B cell (primary cell): Measurements from ENCODE around the gene RPL28. TPM values are rescaled to one million over a fixed set of nuclear protein-coding genes. Genes with fewer than 3 reads are reported as not detected.

Experiments
- ATAC-seq: fragments of 200-7000 bp; cut with Tn5 transposase; one replicate; pipeline ENCODE4 v1.10.0; 2021; ENCODE audit warnings: low read depth, mild to moderate bottlenecking, moderate number of reproducible peaks, moderate library complexity
- CTCF ChIA-PET: fragments of 350-600 bp; sonication (Branson Sonifier 250); formaldehyde crosslinking; loops from one replicate; lab custom pipeline; 2021; ENCODE audit warnings: antibody characterized with exemption, inconsistent platforms; lab: Charles Lee
- POLR2A ChIA-PET: fragments of 350-600 bp; sonication (Branson Sonifier 250); formaldehyde crosslinking; loops from one replicate; lab custom pipeline; 2021; ENCODE audit warnings: antibody characterized with exemption; lab: Charles Lee
- DNase-seq: peaks from one replicate; pipeline ENCODE4 v3.0.0; 2013
- H2AFZ ChIP-seq: 2 replicates; pipeline ENCODE4 v1.6.1; 2012; ENCODE audit warnings: mild to moderate bottlenecking, low read depth, low read length; ENCODE audit not compliant: insufficient read depth, poor library complexity, severe bottlenecking
- H3K27ac ChIP-seq, 2 donors: 1 replicate in 1 of 2; 2 replicates in 1 of 2; pipeline ENCODE4 v1.5.1; 2012 to 2013; ENCODE audit warnings: low read length in 2 of 2, mild to moderate bottlenecking in 2 of 2, moderate library complexity in 1 of 2
- H3K27me3 ChIP-seq, 4 experiments: fragments of 200-600 bp in 1 of 4; sonication (generic) in 1 of 4; replicated peaks in 1 of 4; 1 replicate in 2 of 4; 2 replicates in 2 of 4; pipeline versions ENCODE4 v1.6.1 to v1.7.0; 2013 to 2016; ENCODE audit warnings: low read length in 3 of 4, mild to moderate bottlenecking in 2 of 4, mixed read lengths in 1 of 4, moderate library complexity in 1 of 4; ENCODE audit not compliant: insufficient read depth in 4 of 4, control insufficient read depth in 3 of 4; ENCODE audit errors: control extremely low read depth in 1 of 4
- H3K36me3 ChIP-seq, 2 experiments: replicated peaks in 1 of 2; 1 replicate in 1 of 2; 2 replicates in 1 of 2; pipeline versions ENCODE4 v1.6.1 to v1.7.1; 2013; ENCODE audit warnings: low read length in 1 of 2; ENCODE audit not compliant: insufficient read depth in 2 of 2, control insufficient read depth in 1 of 2; ENCODE audit errors: control extremely low read depth in 1 of 2, extremely low read depth in 1 of 2
- H3K4me1 ChIP-seq, 2 donors: fragments of 200-600 bp in 1 of 2; sonication (generic) in 1 of 2; 1 replicate in 1 of 2; 2 replicates in 1 of 2; pipeline versions ENCODE4 v1.5.1 to v1.6.1; 2013 to 2017; ENCODE audit warnings: low read length in 2 of 2; ENCODE audit not compliant: control insufficient read depth in 2 of 2, insufficient read depth in 2 of 2
- H3K4me2 ChIP-seq: replicated peaks from 2 replicates; pipeline ENCODE3; 2012; ENCODE audit warnings: mild to moderate bottlenecking, low read depth, low read length; ENCODE audit not compliant: poor library complexity, severe bottlenecking
- H3K4me3 ChIP-seq, 5 experiments: fragments of 200-600 bp in 1 of 5; sonication (generic) in 1 of 5; 1 replicate in 3 of 5; 2 replicates in 2 of 5; pipeline versions ENCODE4 v1.5.1 to v1.7.0; 2011 to 2016; ENCODE audit warnings: low read length in 4 of 5, mild to moderate bottlenecking in 4 of 5, low read depth in 2 of 5, control low read depth in 1 of 5, moderate library complexity in 1 of 5; ENCODE audit not compliant: insufficient read depth in 1 of 5; ENCODE audit errors: control extremely low read depth in 1 of 5, extremely low read depth in 1 of 5
- H3K79me2 ChIP-seq: fragments of 200-600 bp; sonication (generic); one replicate; pipeline ENCODE4 v1.6.0; 2016; ENCODE audit warnings: low read length; ENCODE audit not compliant: control insufficient read depth, insufficient read depth
- H3K9ac ChIP-seq: fragments of 200-600 bp; sonication (generic); 2 replicates; pipeline ENCODE4 v1.6.1; 2017; ENCODE audit warnings: mild to moderate bottlenecking, low read length, moderate library complexity
- H3K9me3 ChIP-seq, 3 donors: one replicate each; pipeline versions ENCODE4 v1.6.1 to v1.7.1; 2013; ENCODE audit warnings: low read length in 2 of 3; ENCODE audit not compliant: control insufficient read depth in 2 of 3, insufficient read depth in 1 of 3; ENCODE audit errors: control extremely low read depth in 1 of 3
- H4K20me1 ChIP-seq: 2 replicates; pipeline ENCODE4 v1.6.0; 2012; ENCODE audit warnings: mild to moderate bottlenecking, low read length; ENCODE audit not compliant: insufficient read depth, control insufficient read depth, poor library complexity, severe bottlenecking
- H3K27ac Mint-ChIP-seq: one replicate; pipeline ENCODE4 v1.8.0; 2021; ENCODE audit warnings: mixed read lengths
- H3K27me3 Mint-ChIP-seq: one replicate; pipeline ENCODE4 v1.8.0; 2021; ENCODE audit warnings: mixed read lengths
- H3K4me1 Mint-ChIP-seq: one replicate; pipeline ENCODE4 v1.8.0; 2021; ENCODE audit warnings: mixed read lengths
- H3K4me3 Mint-ChIP-seq: one replicate; pipeline ENCODE4 v1.8.0; 2021; ENCODE audit warnings: mixed read lengths
- H3K9me3 Mint-ChIP-seq: one replicate; pipeline ENCODE4 v1.8.0; 2022; ENCODE audit warnings: mixed read lengths; ENCODE audit not compliant: insufficient read depth
- EZH2 ChIP-seq: IDR thresholded peaks from 2 replicates; pipeline ENCODE4 v1.6.1; 2012; ENCODE audit warnings: borderline replicate concordance, low read depth, mild to moderate bottlenecking, moderate library complexity, low read length; ENCODE audit not compliant: insufficient read depth, poor library complexity, severe bottlenecking
- WGBS: methylation state at CpG from one replicate; pipeline ENCODE4 v1.1.5; 2013; ENCODE audit warnings: missing lambda C conversion rate; ENCODE audit not compliant: insufficient coverage; 5-methylcytosine and 5-hydroxymethylcytosine counted together
- intact Hi-C: fragments of 100-400 bp; cut with micrococcal nuclease; formaldehyde crosslinking; loops from one replicate; pipeline ENCODE4 v1.10.0; 2022
- polyA plus RNA-seq: library from polyadenylated mRNA; depleted of rRNA; stranded (reverse); fragments of >200 nt; gene quantifications from 2 replicates; pipeline ENCODE4 v1.2.3, GENCODE V29; 2012
- total RNA-seq, 2 donors: library from RNA; stranded (reverse); fragments of 120-200 nt in 1 of 2; gene quantifications; 1 replicate in 1 of 2; 2 replicates in 1 of 2; pipeline versions ENCODE4 v1.2.3 to v1.2.4, GENCODE V29; 2013 to 2022
- TF ChIP-seq, protein P1 (sequence below): fragments of 200-600 bp; IDR thresholded peaks from one replicate; pipeline ENCODE4 v1.8.0; 2022; ENCODE audit warnings: antibody characterized with exemption, mild to moderate bottlenecking

RPL28 gene
- total and polyA plus RNA-seq, 2 donors (not counting 1 experiment from before 2014, with no cell fraction given): 2,578 to 4,661 TPM

DNA sequence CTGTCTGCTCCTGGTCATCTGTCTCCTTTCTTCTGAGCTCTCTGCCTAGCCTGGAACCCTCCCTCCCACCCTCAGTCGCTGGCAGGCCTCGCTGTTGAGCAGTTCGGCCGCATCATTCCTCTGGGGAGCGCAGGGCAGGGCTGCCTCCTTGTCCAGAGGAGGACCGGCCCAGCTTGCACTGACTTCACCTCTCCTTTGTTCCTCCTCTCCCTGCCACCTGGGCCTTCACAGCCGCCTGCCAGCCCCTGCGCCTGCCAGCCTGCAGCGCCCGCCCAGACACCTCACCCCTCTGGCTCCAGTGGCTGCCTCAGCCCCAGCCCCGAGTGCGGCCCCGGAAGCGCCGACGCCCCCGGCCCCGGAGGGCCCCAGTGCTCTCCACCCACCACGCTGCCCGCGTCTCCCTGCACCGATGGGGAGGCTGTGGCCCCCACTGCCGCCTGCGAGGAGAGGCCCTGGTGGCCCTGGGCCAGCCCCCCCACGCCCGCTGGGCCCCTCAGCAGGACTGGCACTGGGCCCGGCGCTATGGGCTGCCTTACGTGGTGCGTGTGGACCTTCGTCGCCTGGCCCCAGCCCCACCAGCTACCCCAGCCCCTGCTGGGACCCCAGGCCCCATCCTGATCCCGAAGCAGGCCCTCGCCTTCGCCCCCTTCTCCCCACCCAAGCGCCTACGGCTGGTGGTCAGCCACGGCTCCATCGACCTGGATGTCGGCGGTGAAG is 38.8 kb upstream of the RPL28 start:
- Histone ChIP-seq H3K4me3 (no peak overlapping the region), H3K9ac (no peak overlapping the region), H3K9me3 (no peaks in the 10 kb centered on the region), H2AFZ (no peak overlapping the region), H3K27ac (no peak overlapping the region), H3K27me3 (peaks cover 0 to 15% (median 5%) of the 10 kb centered on the region in 4 experiments), H3K79me2 (peaks cover under 1% of the 10 kb centered on the region), H3K4me2 (no peak overlapping the region), H4K20me1 (no peaks in the 10 kb centered on the region), H3K4me1 (peaks cover 0 to 3% of the 10 kb centered on the region in 2 donors), H3K36me3 (peaks cover 0 to 10% of the 10 kb centered on the region in 2 experiments)
- POLR2A ChIA-PET: no interaction called here
- DNase-seq: no peak
- ATAC-seq: no peak
- Mint-ChIP-seq H3K9me3 (no peaks in the 10 kb centered on the region), H3K4me3 (no peak overlapping the region), H3K4me1 (peaks cover 2% of the 10 kb centered on the region), H3K27ac (no peak overlapping the region), H3K27me3 (peaks cover 15% of the 10 kb centered on the region)
- CTCF ChIA-PET: no interaction called here
- WGBS: 94% methylated on average over 36 of the region's 41 CpGs
- TF ChIP-seq EZH2: no peak
- TF ChIP-seq, protein P1, sequence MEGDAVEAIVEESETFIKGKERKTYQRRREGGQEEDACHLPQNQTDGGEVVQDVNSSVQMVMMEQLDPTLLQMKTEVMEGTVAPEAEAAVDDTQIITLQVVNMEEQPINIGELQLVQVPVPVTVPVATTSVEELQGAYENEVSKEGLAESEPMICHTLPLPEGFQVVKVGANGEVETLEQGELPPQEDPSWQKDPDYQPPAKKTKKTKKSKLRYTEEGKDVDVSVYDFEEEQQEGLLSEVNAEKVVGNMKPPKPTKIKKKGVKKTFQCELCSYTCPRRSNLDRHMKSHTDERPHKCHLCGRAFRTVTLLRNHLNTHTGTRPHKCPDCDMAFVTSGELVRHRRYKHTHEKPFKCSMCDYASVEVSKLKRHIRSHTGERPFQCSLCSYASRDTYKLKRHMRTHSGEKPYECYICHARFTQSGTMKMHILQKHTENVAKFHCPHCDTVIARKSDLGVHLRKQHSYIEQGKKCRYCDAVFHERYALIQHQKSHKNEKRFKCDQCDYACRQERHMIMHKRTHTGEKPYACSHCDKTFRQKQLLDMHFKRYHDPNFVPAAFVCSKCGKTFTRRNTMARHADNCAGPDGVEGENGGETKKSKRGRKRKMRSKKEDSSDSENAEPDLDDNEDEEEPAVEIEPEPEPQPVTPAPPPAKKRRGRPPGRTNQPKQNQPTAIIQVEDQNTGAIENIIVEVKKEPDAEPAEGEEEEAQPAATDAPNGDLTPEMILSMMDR: no peak
- intact Hi-C loops: no loop called here

DNA sequence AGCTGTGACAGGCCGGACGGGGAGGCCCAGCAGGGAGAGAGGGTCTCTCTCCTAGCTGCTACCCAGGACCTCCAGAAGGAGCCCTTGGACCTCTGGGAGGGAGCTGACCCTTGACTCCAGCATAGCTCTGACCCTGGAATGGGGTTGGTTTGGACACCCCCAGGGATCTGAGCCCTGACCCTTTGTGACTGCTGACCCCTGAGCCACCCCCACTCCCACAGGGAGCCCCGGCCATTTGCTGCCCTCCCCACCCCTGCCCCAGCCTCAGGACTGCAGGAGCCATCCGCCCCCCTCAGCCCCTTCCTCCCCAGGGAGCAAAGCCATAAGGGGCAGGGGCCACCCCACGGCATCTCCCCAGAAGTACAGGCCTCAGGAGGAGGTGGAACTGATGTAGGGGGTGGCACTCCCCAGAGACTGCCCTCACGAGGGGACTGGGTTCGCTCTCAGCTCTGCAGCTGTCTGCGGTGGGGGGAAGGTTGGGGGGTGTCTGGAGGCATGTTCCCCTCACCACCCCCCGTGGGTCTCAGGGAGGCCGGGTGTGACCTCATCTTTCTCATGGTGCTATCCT is 38.2 kb upstream of the RPL28 start:
- no peak overlapping the region for H3K27ac Mint-ChIP-seq
- H3K4me1 Mint-ChIP-seq: peaks cover 5% of the 10 kb centered on the region
- TF ChIP-seq, protein P1: no peak
- no peak for TF ChIP-seq EZH2
- Histone ChIP-seq H3K4me1 (peaks cover 0 to 8% of the 10 kb centered on the region in 2 donors), H3K4me3 (no peak overlapping the region), H3K4me2 (no peak overlapping the region), H3K27ac (no peak overlapping the region), H3K27me3 (peaks cover 0 to 21% (median 8%) of the 10 kb centered on the region in 4 experiments), H4K20me1 (no peaks in the 10 kb centered on the region), H3K9ac (no peak overlapping the region), H3K9me3 (no peaks in the 10 kb centered on the region), H3K79me2 (no peaks in the 10 kb centered on the region), H3K36me3 (peaks cover 0 to 10% of the 10 kb centered on the region in 2 experiments), H2AFZ (no peak overlapping the region)
- CTCF ChIA-PET: no interaction called here
- no peaks in the 10 kb centered on the region for H3K9me3 Mint-ChIP-seq
- WGBS: 94% methylated on average over 2 of the region's 10 CpGs
- ATAC-seq (no peak), DNase-seq (no peak)
- POLR2A ChIA-PET: no interaction called here
- intact Hi-C loops: no loop called here
- peaks cover 22% of the 10 kb centered on the region for H3K27me3 Mint-ChIP-seq
- H3K4me3 Mint-ChIP-seq: no peak overlapping the region
